ENCODE results near the gene OSCP1. TPM values are rescaled to one million over a fixed set of nuclear protein-coding genes. Genes with fewer than 3 reads are reported as not detected.
"Not testable (repeated sequence)": the region's sequence is repeated elsewhere in the genome, so short reads cannot be mapped to it uniquely, and the experiment has no call there.

Gene OSCP1
- total RNA-seq, 4 donors from 2014 or later, result 15.2 to 31.9 (median 19.5) TPM

DNA sequence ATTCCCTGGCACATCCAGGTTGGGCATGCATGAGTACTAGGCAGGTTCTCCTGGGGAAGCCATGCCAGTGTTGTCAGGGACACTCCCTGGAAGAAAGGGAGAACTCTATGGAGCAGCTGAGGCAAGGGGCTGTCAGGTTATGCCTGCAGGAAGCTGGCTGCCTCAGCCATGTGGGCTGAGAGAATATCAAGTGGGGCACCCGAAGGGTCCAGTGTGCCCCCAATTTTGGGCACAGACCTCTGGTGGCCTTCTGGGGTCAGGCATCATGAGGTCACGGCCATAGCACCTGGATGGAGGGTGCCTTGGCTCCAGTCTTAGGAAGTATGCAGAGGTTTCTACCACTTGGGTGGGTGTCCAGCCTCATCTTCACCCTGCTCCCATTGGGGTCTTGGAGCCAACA is 29.9 kb upstream of the OSCP1 start:
- WGBS, 2 donors, result no CpG with 5 or more reads among the region's 2 CpGs

DNA sequence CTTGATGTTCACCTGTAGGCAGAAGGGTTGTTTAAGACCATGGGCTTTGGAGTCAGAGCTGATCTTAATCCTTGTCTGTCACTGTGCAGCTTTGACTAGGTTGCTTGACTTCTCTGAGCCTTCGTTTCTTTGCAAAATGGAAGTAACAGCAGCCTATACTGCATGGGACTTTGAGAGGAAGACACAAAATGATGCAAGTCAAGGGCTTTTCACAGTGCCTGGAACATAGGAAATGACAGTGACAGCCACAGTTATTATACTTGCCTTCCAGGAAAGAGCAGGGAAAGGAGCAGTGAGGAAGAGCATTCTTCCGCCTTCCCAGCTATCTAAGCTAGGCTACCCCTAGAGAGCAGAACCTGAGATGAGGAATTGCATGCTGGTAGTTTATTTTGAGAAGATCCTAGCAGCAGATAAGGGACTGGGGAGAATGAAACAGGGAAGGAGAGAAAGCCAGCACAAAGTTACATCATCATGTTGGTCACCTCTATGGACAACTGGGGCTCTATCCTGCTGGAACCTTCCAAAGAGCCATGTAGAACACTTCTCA is 29.3 kb upstream of the OSCP1 start:
- intact Hi-C loops (cut with DNase I), result no loop called here
- no peaks in the 10 kb centered on the region for H3K9me3 ChIP-seq
- WGBS, 2 donors, result 89 to 96% methylated on average over 2 of the region's 2 CpGs
- no peak overlapping the region for H3K4me3 ChIP-seq (replicated peaks in 1 of 3)
- DNase-seq, result no peak
- no peak overlapping the region for H3K27ac ChIP-seq
- no peaks in the 10 kb centered on the region for H3K36me3 ChIP-seq
- H3K4me1 ChIP-seq, result peaks cover 13 to 23% of the 10 kb centered on the region in 2 donors
- no peaks in the 10 kb centered on the region for H3K27me3 ChIP-seq
- no peak for TF ChIP-seq POLR2A (IDR thresholded peaks at IDR 0.05)
- TF ChIP-seq, protein P1, sequence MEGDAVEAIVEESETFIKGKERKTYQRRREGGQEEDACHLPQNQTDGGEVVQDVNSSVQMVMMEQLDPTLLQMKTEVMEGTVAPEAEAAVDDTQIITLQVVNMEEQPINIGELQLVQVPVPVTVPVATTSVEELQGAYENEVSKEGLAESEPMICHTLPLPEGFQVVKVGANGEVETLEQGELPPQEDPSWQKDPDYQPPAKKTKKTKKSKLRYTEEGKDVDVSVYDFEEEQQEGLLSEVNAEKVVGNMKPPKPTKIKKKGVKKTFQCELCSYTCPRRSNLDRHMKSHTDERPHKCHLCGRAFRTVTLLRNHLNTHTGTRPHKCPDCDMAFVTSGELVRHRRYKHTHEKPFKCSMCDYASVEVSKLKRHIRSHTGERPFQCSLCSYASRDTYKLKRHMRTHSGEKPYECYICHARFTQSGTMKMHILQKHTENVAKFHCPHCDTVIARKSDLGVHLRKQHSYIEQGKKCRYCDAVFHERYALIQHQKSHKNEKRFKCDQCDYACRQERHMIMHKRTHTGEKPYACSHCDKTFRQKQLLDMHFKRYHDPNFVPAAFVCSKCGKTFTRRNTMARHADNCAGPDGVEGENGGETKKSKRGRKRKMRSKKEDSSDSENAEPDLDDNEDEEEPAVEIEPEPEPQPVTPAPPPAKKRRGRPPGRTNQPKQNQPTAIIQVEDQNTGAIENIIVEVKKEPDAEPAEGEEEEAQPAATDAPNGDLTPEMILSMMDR (IDR thresholded peaks at IDR 0.05), result no peak

More for the DNA sequence above, 29.9 kb upstream of the OSCP1 start:
- Histone ChIP-seq H3K9me3 (no peaks in the 10 kb centered on the region), H3K27ac (no peak overlapping the region), H3K27me3 (no peaks in the 10 kb centered on the region), H3K4me3 (replicated peaks in 1 of 3) (no peak overlapping the region), H3K36me3 (no peaks in the 10 kb centered on the region), H3K4me1 (peaks cover 10 to 17% of the 10 kb centered on the region in 2 donors)
- DNase-seq, result no peak
- intact Hi-C loops (cut with DNase I), result no loop called here
- TF ChIP-seq, protein P1 (IDR thresholded peaks at IDR 0.05), result no peak
- no peak for TF ChIP-seq POLR2A (IDR thresholded peaks at IDR 0.05)

DNA sequence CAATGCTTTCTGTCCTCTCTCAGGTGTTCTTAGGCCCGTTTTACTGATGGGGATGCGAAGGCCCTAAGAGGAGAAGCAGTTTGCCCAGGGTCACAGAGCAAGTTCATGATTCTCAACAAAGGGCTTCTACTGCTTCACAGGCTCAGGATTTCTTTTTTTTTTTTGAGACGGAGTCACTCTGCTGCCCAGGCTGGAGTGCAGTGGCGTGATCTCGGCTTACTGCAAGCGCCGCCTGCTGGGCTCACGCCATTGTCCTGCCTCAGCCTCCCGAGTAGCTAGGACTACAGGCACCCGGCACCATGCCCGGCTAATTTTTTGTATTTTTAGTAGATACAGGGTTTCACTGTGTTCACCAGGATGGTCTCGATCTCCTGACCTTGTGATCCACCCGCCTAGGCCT is 27.4 kb upstream of the OSCP1 start:
- H3K27me3 ChIP-seq; intact Hi-C loops (cut with DNase I); DNase-seq; H3K36me3 ChIP-seq; H3K4me3 ChIP-seq (replicated peaks in 1 of 3); H3K9me3 ChIP-seq; H3K27ac ChIP-seq: not testable (repeated sequence)
- peaks cover 15 to 25% of the 10 kb centered on the region in 2 donors for H3K4me1 ChIP-seq
- 93 to 94% methylated on average over 13 of the region's 13 CpGs for WGBS, 2 donors

DNA sequence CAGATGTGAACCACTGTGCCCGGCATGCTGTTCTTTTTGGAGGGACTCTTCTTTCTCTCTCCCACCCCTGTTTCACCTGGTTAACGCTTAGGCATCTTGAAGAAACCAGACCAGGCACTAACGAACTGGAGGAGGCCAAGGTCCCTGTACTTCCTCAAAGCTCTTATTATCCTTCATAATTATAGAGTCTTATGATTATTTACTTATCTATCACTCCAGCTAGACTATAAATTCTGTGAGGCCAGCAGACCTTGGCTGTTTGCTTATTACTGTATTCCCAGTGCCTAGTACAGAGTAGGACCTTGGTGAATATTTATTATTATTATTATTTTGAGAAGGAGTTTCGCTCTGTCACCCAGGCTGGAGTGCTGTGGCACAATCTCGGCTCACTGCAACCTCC is 26.7 kb upstream of the OSCP1 start:
- WGBS, 2 donors, result 75 to 79% methylated on average over 5 of the region's 5 CpGs
- H3K27me3 ChIP-seq, result no peaks in the 10 kb centered on the region
- H3K27ac ChIP-seq, result peak overlapping the region; percentile 29 to 96 (median 46)
- no peak overlapping the region for H3K4me3 ChIP-seq (replicated peaks in 1 of 3)
- TF ChIP-seq POLR2A (IDR thresholded peaks at IDR 0.05), result no peak
- TF ChIP-seq, protein P1 (IDR thresholded peaks at IDR 0.05), result no peak
- peaks cover 22 to 32% of the 10 kb centered on the region in 2 donors for H3K4me1 ChIP-seq
- H3K9me3 ChIP-seq, result no peaks in the 10 kb centered on the region
- intact Hi-C loops (cut with DNase I), result no loop called here
- no peak for DNase-seq
- H3K36me3 ChIP-seq, result no peaks in the 10 kb centered on the region

DNA sequence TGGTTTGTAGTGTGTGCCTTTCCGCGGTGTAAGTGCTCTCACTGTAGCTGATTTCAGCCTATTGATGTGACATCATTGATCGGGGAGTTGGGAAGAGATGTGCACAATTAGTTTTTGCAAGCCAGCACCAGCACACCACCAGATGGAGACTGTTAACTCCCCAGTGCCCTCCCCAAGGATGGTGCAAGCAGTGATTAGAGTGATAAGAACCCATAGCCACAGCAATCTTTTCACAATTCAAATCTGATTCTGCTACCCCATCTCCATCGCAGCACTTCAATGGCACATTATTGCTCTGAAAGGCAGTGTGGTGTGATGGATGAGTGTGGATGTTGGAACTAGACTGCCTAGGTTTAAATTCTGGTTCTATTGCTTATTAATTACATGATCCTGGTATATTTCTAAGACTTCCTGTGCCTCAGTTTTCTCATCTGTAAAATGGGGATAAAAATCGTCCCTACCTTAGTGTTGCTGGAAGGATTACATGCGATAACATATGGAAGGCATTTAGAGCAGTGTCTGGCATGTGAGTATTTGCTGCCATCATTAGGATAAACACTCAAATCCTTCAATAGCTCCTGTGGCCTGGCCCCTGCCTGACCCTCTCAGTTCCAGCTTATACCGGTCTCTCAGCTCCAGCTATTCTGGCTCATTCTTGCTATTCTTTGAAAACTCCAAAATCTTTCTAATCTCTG is 25.8 kb upstream of the OSCP1 start:
- Histone ChIP-seq H3K4me3 (replicated peaks in 1 of 3) (no peak overlapping the region), H3K27ac (peak overlapping the region; percentile 29 to 96 (median 58)), H3K36me3 (no peaks in the 10 kb centered on the region), H3K9me3 (no peaks in the 10 kb centered on the region), H3K4me1 (peaks cover 28 to 41% of the 10 kb centered on the region in 2 donors), H3K27me3 (no peaks in the 10 kb centered on the region)
- TF ChIP-seq, protein P1 (IDR thresholded peaks at IDR 0.05), result no peak
- TF ChIP-seq POLR2A (IDR thresholded peaks at IDR 0.05), result no peak
- peak in 1 of 2 donors; percentile 34 for DNase-seq
- 78 to 88% methylated on average over 7 of the region's 7 CpGs for WGBS, 2 donors
- intact Hi-C loops (cut with DNase I), result no loop called here

All from thyroid gland (tissue), 4 donors.